Heart right ventricle (tissue), 16 donors: Measurements from ENCODE around the gene ATP2B2. TPM values are rescaled to one million over a fixed set of nuclear protein-coding genes. Genes with fewer than 3 reads are reported as not detected.

Source experiments
- ATAC-seq, 8 donors: fragments of 200-7000 bp; cut with Tn5 transposase; one replicate each; pipeline ENCODE4 v1.9.1; 2020; ENCODE audit warnings: mild to moderate bottlenecking in 8 of 8, moderate library complexity in 8 of 8, moderate number of reproducible peaks in 1 of 8
- DNase-seq, 2 donors: peaks; one replicate each; pipeline ENCODE4 v3.0.0-alpha.2; 2020
- H3K27ac ChIP-seq, 10 donors: fragments of 200-600 bp; sonication (generic) in 2 of 10; one replicate each; pipeline versions ENCODE4 v1.5.0 to v1.8.0; 2020 to 2022; ENCODE audit warnings: mild to moderate bottlenecking in 3 of 10
- H3K27me3 ChIP-seq, 7 donors: fragments of 200-600 bp; one replicate each; pipeline ENCODE4 v1.8.0; 2021 to 2022; ENCODE audit warnings: mild to moderate bottlenecking in 2 of 7
- H3K36me3 ChIP-seq, 9 donors: fragments of 200-600 bp; sonication (generic) in 1 of 9; one replicate each; pipeline versions ENCODE4 v1.5.0 to v1.8.0; 2020 to 2022; ENCODE audit warnings: mild to moderate bottlenecking in 2 of 9
- H3K4me1 ChIP-seq, 9 donors: fragments of 200-600 bp; sonication (generic) in 1 of 9; one replicate each; pipeline versions ENCODE4 v1.5.0 to v1.8.0; 2020 to 2022; ENCODE audit warnings: mild to moderate bottlenecking in 4 of 9
- H3K4me3 ChIP-seq, 10 donors: fragments of 200-600 bp; sonication (generic) in 2 of 10; one replicate each; pipeline versions ENCODE4 v1.5.0 to v1.8.0; 2020 to 2022; ENCODE audit warnings: mild to moderate bottlenecking in 7 of 10, moderate library complexity in 2 of 10
- H3K9me3 ChIP-seq, 11 donors: fragments of 200-600 bp in 10 of 11; sonication (generic) in 2 of 11; one replicate each; pipeline versions ENCODE4 v1.5.0 to v1.8.0; 2013 to 2022; ENCODE audit warnings: mild to moderate bottlenecking in 2 of 11, control low read depth in 1 of 11, moderate library complexity in 1 of 11
- WGBS, 2 donors: extraction: QIAGEN DNeasy Blood & Tissue Kit; methylation state at CpG; one replicate each; pipeline ENCODE4 v1.1.7; 2013; ENCODE audit warnings: inconsistent platforms in 1 of 2; 5-methylcytosine and 5-hydroxymethylcytosine counted together
- intact Hi-C, 10 donors: fragments of 100-400 bp; cut with DNase I; formaldehyde crosslinking; loops; one replicate each; pipeline versions ENCODE4 v1.11.1 to v1.14.2; 2022
- polyA plus RNA-seq, 2 donors: library from polyadenylated mRNA; stranded (reverse); fragments of 200-250 nt; gene quantifications; one replicate each; pipeline ENCODE4 v1.2.3, GENCODE V29; 2013
- total RNA-seq, 10 donors: library from RNA; stranded (reverse); fragmentation: NEBNext Ultra II Directional in 3 of 10; extraction: Animal tissue kit (Norgen Biotek cat#: 25700) in 3 of 10; gene quantifications; one replicate each; pipeline versions ENCODE4 v1.2.1 to v1.2.4, GENCODE V29; 2021 to 2023
- TF ChIP-seq, protein P1 (sequence below), 9 donors: fragments of 200-600 bp; sonication (generic) in 2 of 9; IDR thresholded peaks; one replicate each; pipeline versions ENCODE4 v1.5.0 to v1.8.0; 2021 to 2022; ENCODE audit warnings: antibody characterized with exemption in 9 of 9, mild to moderate bottlenecking in 5 of 9, moderate library complexity in 1 of 9
- donor health status: Arrhythmogenic right ventricular cardiomyopathy.
- donor health status: ischemic (EF 13 %, LVEDD 7.1; RV severe dilation, severe dysfunction).
- donor health status: healthy with polysubstance abuse.
- donor health status: DM: no; HTN: yes; CAD: no.
- donor health status: DM: no; HTN: no; CAD: no.
- donor health status: ischemic (EF 25% LVEDD 6.9; RV normal size, moderate dysfunction).
- donor health status: ischemic (EF 25% LVEDD 5.7; RV mildly dilated, moderate dysfunction).
- donor health status: healthy.
- donor health status: DM: yes; HTN: yes; CAD: no.
- donor health status: Ischemic cardiomyopathy.
- donor health status: ischemic (EF 35%, LVEDD 5.7; RV mildly dilated, moderate dysfunction).
- donor health status: nonischemic (EF 11% LVEDD 7.7; RV severe dilation, severe dysfunction).
- donor health status: DM: yes; HTN: yes; CAD: no.
- donor health status: PGD.
- donor health status: ischemic (EF 29% LVEDD 5.4; RV normal size, mild dysfunction).
- donor health status: nonischemic (EF 23%, LVEDD 6.1; RV moderate dilation, normal function).

ATP2B2 gene
- total and polyA plus RNA-seq, 12 donors: under 0.01 to 0.30 (median 0.11) TPM; not detected in 4

DNA sequence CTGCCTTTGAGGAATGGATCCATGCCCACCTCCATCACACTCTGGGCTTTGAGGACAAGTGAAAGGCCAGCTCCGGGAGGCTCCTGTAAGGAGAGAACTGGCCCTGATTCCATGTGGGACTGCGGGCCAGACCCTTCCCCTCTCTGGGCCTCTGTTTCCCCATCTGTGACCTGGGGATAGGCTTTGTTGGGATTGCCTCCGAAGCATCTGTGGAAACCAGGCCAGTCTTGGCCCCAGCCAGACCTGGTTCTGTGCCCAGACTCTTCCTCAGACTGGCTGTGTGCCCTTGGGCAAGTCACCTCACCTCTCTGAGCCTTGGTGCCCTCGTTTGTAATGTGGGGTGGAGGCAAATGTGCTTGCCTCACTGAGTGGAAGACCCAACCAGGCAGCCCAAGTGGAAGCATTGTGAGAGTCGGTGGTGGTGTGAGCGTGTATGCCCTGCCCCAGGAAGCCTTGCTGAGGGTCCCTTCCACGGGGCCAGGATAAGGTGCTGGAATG lies 163.4 kb downstream of the ATP2B2 start:
- Histone ChIP-seq H3K27me3 (peaks cover 0 to 10% (median 0%) of the 10 kb centered on the region in 7 donors), H3K4me1 (no peaks in the 10 kb centered on the region), H3K9me3 (no peaks in the 10 kb centered on the region), H3K36me3 (no peaks in the 10 kb centered on the region), H3K27ac (no peak overlapping the region), H3K4me3 (no peak overlapping the region)
- WGBS, 2 donors: 73 to 74% methylated on average over 7 of the region's 7 CpGs
- intact Hi-C loops: loop anchor here in 6 of 10 donors (5.0 to 10.0 kb wide), 6 partner anchors 350 to 395 kb away; no protein-coding TSS in a partner anchor
- no peak for DNase-seq
- ATAC-seq: no peak
- TF ChIP-seq, protein P1, sequence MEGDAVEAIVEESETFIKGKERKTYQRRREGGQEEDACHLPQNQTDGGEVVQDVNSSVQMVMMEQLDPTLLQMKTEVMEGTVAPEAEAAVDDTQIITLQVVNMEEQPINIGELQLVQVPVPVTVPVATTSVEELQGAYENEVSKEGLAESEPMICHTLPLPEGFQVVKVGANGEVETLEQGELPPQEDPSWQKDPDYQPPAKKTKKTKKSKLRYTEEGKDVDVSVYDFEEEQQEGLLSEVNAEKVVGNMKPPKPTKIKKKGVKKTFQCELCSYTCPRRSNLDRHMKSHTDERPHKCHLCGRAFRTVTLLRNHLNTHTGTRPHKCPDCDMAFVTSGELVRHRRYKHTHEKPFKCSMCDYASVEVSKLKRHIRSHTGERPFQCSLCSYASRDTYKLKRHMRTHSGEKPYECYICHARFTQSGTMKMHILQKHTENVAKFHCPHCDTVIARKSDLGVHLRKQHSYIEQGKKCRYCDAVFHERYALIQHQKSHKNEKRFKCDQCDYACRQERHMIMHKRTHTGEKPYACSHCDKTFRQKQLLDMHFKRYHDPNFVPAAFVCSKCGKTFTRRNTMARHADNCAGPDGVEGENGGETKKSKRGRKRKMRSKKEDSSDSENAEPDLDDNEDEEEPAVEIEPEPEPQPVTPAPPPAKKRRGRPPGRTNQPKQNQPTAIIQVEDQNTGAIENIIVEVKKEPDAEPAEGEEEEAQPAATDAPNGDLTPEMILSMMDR (IDR thresholded peaks at IDR 0.05): no peak

DNA sequence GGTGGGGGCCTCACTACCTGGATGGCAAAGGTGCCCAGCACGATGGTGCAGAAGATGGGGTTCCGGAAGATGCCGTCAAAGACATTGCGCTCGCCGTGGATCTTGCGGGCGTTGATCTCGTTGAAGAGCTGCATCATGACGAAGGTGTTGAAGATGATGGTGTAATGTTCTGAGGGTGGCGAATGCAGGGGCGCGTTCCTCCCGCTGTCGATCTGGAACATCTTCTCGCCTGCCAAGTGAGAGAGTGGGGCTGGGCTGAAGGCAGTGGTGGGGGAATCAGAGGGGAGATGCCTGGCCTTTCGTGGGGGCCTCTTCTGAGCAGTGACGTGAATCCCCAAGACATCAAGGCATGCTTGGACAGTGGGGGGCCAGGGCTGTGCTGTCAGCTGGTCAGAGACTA lies 164.9 kb downstream of the ATP2B2 start:
- 90 to 92% methylated on average over 18 of the region's 18 CpGs for WGBS, 2 donors
- H3K36me3 ChIP-seq: no peaks in the 10 kb centered on the region
- no peak for ATAC-seq
- H3K4me3 ChIP-seq: no peak overlapping the region
- no peak overlapping the region for H3K27ac ChIP-seq
- H3K9me3 ChIP-seq: no peaks in the 10 kb centered on the region
- no peaks in the 10 kb centered on the region for H3K4me1 ChIP-seq
- intact Hi-C loops: loop anchor here in 6 of 10 donors (5.0 to 10.0 kb wide), 6 partner anchors 352 to 397 kb away; no protein-coding TSS in a partner anchor
- TF ChIP-seq, protein P1 (IDR thresholded peaks at IDR 0.05): no peak
- no peak for DNase-seq
- H3K27me3 ChIP-seq: peaks cover 0 to 10% (median 0%) of the 10 kb centered on the region in 7 donors

DNA sequence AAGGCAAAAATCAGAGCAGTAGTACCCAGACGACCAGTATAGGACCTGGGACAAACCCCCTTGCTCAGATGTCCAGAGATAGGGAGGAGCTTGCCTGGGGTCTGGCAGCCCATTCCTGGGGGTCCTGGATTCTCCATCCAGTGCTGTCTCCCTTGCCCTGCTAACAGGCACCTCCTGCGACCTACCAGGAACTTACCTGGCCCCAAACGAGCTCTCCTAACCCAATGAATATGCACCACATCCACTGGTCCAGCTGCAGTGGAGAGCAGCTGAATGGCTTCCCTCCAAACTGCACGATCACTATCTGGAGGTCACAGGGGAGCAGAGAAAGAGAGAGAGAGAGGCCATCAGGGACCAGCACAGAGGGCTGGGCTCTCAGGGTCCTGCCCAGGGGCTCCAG lies 165.3 kb downstream of the ATP2B2 start:
- no peak overlapping the region for H3K4me3 ChIP-seq
- no peaks in the 10 kb centered on the region for H3K9me3 ChIP-seq
- no peak for ATAC-seq
- H3K27ac ChIP-seq: no peak overlapping the region
- H3K27me3 ChIP-seq: peaks cover 0 to 10% (median 0%) of the 10 kb centered on the region in 7 donors
- intact Hi-C loops: loop anchor here in 6 of 10 donors (5.0 to 10.0 kb wide), 6 partner anchors 352 to 397 kb away; no protein-coding TSS in a partner anchor
- TF ChIP-seq, protein P1 (IDR thresholded peaks at IDR 0.05): no peak
- DNase-seq: no peak
- WGBS, 2 donors: 40 to 53% methylated on average over 4 of the region's 4 CpGs
- H3K36me3 ChIP-seq: no peaks in the 10 kb centered on the region
- H3K4me1 ChIP-seq: no peaks in the 10 kb centered on the region

DNA sequence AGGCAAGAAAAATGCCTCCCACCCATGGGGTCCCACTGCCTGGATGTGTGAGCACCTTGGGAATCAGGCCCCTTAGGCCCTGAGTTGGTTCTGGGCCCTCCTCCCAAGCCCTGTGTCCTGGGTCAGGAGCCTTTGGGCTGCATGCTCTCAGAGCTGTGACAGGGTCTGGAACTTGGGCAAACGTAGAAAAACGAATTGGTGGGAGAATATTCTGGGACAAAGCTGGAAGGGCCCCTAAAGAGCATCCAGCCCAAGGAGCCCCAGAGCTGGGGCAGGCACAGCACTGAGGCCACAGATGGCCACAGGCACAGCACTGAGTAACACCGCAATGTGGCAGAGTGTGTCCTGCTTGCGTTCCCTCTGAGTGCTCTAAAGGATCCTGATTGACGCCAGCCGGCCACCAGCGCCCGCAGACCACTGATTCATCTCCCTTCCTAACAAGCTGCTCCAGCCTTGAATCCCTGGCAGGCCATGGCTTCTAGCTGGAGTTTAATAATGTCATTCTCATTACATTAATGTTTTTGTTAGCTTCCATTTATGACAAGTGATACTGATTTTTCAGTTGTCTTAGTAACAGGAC lies 165.9 kb downstream of the ATP2B2 start:
- no peaks in the 10 kb centered on the region for H3K9me3 ChIP-seq
- TF ChIP-seq, protein P1 (IDR thresholded peaks at IDR 0.05): no peak
- H3K27me3 ChIP-seq: peaks cover 0 to 10% (median 0%) of the 10 kb centered on the region in 7 donors
- H3K4me1 ChIP-seq: no peaks in the 10 kb centered on the region
- intact Hi-C loops: no loop called here
- no peaks in the 10 kb centered on the region for H3K36me3 ChIP-seq
- DNase-seq: no peak
- H3K4me3 ChIP-seq: no peak overlapping the region
- 85 to 86% methylated on average over 8 of the region's 8 CpGs for WGBS, 2 donors
- H3K27ac ChIP-seq: no peak overlapping the region
- no peak for ATAC-seq
